ENCODE results near the gene IFNL1. TPM values are rescaled to one million over a fixed set of nuclear protein-coding genes. Genes with fewer than 3 reads are reported as not detected.

IFNL1 gene
- total and polyA plus RNA-seq, 2 donors from 2014 or later, result not detected

DNA sequence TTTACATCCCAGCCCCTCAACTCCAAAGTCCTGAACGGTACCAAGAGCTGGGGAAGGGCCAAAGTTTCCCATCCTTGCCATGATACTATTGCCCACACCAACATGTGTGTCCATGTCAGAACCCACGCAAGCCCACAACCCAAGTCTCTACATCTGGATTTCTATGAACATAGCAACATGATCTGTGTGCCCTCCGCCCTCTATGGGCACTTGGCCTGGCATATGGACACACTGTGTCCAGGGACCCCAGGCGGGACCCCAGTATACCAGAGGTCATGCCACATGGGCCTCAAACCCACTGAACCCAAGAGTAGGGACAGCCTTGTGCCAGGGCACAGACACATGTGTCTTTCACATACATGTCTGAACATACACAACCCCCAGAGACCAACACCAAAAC is 22.5 kb downstream of the IFNL1 start:
- Histone ChIP-seq H3K4me1 (ENCODE audit: control insufficient read depth in 2 of 3, insufficient read depth in 2 of 3, low read depth in 1 of 3, low read length in 3 of 3) (peaks cover 0 to 5% (median 0%) of the 10 kb centered on the region in 3 donors), H3K9me3 (ENCODE audit: control insufficient read depth in 2 of 3, insufficient read depth in 1 of 3, low read length in 3 of 3) (no peaks in the 10 kb centered on the region), H3K4me3 (ENCODE audit: low read length in 3 of 3) (no peak overlapping the region), H3K27me3 (ENCODE audit: control insufficient read depth, insufficient read depth, low read length) (no peaks in the 10 kb centered on the region), H3K27ac (ENCODE audit: low read depth in 2 of 2, low read length in 2 of 2) (no peak overlapping the region), H3K36me3 (ENCODE audit: control insufficient read depth in 2 of 3, insufficient read depth in 3 of 3, low read length in 3 of 3) (no peaks in the 10 kb centered on the region), H3K9ac (ENCODE audit: low read length in 3 of 3) (no peak overlapping the region)
- TF ChIP-seq, protein P1, sequence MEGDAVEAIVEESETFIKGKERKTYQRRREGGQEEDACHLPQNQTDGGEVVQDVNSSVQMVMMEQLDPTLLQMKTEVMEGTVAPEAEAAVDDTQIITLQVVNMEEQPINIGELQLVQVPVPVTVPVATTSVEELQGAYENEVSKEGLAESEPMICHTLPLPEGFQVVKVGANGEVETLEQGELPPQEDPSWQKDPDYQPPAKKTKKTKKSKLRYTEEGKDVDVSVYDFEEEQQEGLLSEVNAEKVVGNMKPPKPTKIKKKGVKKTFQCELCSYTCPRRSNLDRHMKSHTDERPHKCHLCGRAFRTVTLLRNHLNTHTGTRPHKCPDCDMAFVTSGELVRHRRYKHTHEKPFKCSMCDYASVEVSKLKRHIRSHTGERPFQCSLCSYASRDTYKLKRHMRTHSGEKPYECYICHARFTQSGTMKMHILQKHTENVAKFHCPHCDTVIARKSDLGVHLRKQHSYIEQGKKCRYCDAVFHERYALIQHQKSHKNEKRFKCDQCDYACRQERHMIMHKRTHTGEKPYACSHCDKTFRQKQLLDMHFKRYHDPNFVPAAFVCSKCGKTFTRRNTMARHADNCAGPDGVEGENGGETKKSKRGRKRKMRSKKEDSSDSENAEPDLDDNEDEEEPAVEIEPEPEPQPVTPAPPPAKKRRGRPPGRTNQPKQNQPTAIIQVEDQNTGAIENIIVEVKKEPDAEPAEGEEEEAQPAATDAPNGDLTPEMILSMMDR (IDR thresholded peaks at IDR 0.05; ENCODE audit: borderline replicate concordance, extremely low read depth, insufficient read depth), result no peak
- intact Hi-C loops (cut with DNase I), result no loop called here
- FAIRE-seq (no peak), DNase-seq (no peak)

DNA sequence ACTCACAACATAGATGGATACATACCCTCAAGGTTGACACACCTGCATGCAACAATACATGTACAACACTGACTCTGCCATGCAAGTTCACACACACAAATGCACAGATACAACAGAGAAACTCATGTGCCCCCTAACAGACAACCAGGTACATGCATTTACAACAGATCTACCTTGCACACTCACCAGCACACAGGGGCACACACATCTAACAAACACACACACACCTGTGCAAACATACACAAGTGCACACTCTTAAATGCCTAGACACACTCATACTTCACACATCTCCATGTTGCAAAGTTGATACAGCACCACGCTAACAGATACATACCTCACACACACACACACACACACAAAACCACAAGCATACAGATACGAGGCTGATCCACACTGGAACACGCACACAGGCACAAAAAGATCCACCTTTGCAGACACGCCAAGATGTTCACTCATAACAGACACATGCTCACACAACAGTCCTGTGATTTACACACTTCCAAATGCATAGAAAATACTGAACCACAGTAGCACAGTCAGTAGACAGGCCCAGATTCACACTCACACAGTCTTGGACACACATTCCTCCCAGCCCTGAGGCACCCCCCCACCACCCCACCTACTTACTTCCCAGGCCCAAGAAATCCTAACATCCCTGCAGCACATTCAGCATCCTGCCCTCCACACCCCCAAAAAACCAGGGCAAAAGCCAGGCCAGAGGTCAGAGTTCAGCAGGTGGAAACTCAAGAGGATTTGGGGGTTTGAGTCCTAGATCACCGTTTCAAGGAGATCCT is 23.1 kb downstream of the IFNL1 start:
- no peaks in the 10 kb centered on the region for H3K9me3 ChIP-seq (ENCODE audit: control insufficient read depth in 2 of 3, insufficient read depth in 1 of 3, low read length in 3 of 3)
- FAIRE-seq (no peak), DNase-seq (no peak)
- H3K4me3 ChIP-seq (ENCODE audit: low read length in 3 of 3), result no peak overlapping the region
- H3K27me3 ChIP-seq (ENCODE audit: control insufficient read depth, insufficient read depth, low read length), result no peaks in the 10 kb centered on the region
- intact Hi-C loops (cut with DNase I), result no loop called here
- TF ChIP-seq, protein P1 (IDR thresholded peaks at IDR 0.05; ENCODE audit: borderline replicate concordance, extremely low read depth, insufficient read depth), result no peak
- no peak overlapping the region for H3K27ac ChIP-seq (ENCODE audit: low read depth in 2 of 2, low read length in 2 of 2)
- no peaks in the 10 kb centered on the region for H3K36me3 ChIP-seq (ENCODE audit: control insufficient read depth in 2 of 3, insufficient read depth in 3 of 3, low read length in 3 of 3)
- peaks cover 0 to 5% (median 0%) of the 10 kb centered on the region in 3 donors for H3K4me1 ChIP-seq (ENCODE audit: control insufficient read depth in 2 of 3, insufficient read depth in 2 of 3, low read depth in 1 of 3, low read length in 3 of 3)
- H3K9ac ChIP-seq (ENCODE audit: low read length in 3 of 3), result no peak overlapping the region

DNA sequence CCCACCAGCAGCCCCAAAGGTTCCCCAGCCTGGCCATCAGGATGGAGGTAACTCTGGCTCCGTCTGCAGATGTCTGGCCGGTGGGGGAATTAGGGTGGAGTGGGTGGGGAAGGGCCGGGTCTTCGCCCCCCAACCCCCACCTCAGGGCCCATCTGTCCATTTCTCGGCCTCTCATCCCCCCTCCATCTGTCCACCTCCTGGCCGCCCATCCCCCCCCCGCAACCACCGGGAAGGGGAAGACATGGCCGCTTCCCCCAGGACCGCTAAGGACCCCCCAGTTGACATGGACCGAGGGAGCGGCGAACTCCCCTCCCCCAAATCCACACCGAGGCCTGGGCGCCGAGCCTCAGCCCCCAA is 23.7 kb downstream of the IFNL1 start:
- peak overlapping the region in 1 of 3 donors; percentile 59 for H3K4me3 ChIP-seq (ENCODE audit: low read length in 3 of 3)
- peaks cover 0 to 5% (median 0%) of the 10 kb centered on the region in 3 donors for H3K4me1 ChIP-seq (ENCODE audit: control insufficient read depth in 2 of 3, insufficient read depth in 2 of 3, low read depth in 1 of 3, low read length in 3 of 3)
- no peaks in the 10 kb centered on the region for H3K27me3 ChIP-seq (ENCODE audit: control insufficient read depth, insufficient read depth, low read length)
- FAIRE-seq (no peak), DNase-seq (peak in 2 of 5 donors; percentile 12 to 69)
- no peaks in the 10 kb centered on the region for H3K9me3 ChIP-seq (ENCODE audit: control insufficient read depth in 2 of 3, insufficient read depth in 1 of 3, low read length in 3 of 3)
- no peaks in the 10 kb centered on the region for H3K36me3 ChIP-seq (ENCODE audit: control insufficient read depth in 2 of 3, insufficient read depth in 3 of 3, low read length in 3 of 3)
- H3K27ac ChIP-seq (ENCODE audit: low read depth in 2 of 2, low read length in 2 of 2), result no peak overlapping the region
- H3K9ac ChIP-seq (ENCODE audit: low read length in 3 of 3), result peak overlapping the region in 2 of 3 donors; percentile 6 to 58
- intact Hi-C loops (cut with DNase I), result no loop called here
- TF ChIP-seq, protein P1 (IDR thresholded peaks at IDR 0.05; ENCODE audit: borderline replicate concordance, extremely low read depth, insufficient read depth), result no peak
